ENCODE data around the gene SBF2. TPM values are rescaled to one million over a fixed set of nuclear protein-coding genes. Genes with fewer than 3 reads are reported as not detected.

The SBF2 gene
- total RNA-seq, 1 experiment from 2014 or later = 30.2 TPM

- no peak overlapping the region for H2BK120ac ChIP-seq (ENCODE audit: low read depth, low read length, poor library complexity, severe bottlenecking)
- H3K9ac ChIP-seq (ENCODE audit: extremely low read depth, insufficient read length, low read length) = no peak overlapping the region
- peaks cover 37 to 40% of the 10 kb centered on the region in 2 experiments for H3K4me1 Mint-ChIP-seq
- H3K23ac ChIP-seq (ENCODE audit: insufficient read length, low read depth, low read length) = no peak overlapping the region
- H3K27ac ChIP-seq (ENCODE audit: insufficient read length, low read depth, low read length) = no peak overlapping the region
- no peak overlapping the region for H3K56ac ChIP-seq (ENCODE audit: insufficient read length, low read depth, low read length)
- H3K4ac ChIP-seq (ENCODE audit: low read depth, low read length) = no peak overlapping the region
- H2BK20ac ChIP-seq (ENCODE audit: low read depth, low read length, poor library complexity, severe bottlenecking) = no peak overlapping the region
- H4K20me1 ChIP-seq (ENCODE audit: control insufficient read depth, insufficient read depth, insufficient read length) = no peaks in the 10 kb centered on the region
- no peaks in the 10 kb centered on the region for H3K27me3 Mint-ChIP-seq (ENCODE audit: low read depth)
- no peak overlapping the region for H2BK5ac ChIP-seq (ENCODE audit: insufficient read length, low read length)
- H3K18ac ChIP-seq (ENCODE audit: insufficient read length, low read depth, low read length) = no peak overlapping the region
- TF ChIP-seq, protein P1, sequence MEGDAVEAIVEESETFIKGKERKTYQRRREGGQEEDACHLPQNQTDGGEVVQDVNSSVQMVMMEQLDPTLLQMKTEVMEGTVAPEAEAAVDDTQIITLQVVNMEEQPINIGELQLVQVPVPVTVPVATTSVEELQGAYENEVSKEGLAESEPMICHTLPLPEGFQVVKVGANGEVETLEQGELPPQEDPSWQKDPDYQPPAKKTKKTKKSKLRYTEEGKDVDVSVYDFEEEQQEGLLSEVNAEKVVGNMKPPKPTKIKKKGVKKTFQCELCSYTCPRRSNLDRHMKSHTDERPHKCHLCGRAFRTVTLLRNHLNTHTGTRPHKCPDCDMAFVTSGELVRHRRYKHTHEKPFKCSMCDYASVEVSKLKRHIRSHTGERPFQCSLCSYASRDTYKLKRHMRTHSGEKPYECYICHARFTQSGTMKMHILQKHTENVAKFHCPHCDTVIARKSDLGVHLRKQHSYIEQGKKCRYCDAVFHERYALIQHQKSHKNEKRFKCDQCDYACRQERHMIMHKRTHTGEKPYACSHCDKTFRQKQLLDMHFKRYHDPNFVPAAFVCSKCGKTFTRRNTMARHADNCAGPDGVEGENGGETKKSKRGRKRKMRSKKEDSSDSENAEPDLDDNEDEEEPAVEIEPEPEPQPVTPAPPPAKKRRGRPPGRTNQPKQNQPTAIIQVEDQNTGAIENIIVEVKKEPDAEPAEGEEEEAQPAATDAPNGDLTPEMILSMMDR (conservative IDR thresholded peaks at IDR 0.05) = no peak
- no CpG with 5 or more reads among the region's 1 CpG for WGBS (ENCODE audit: extremely low coverage, insufficient read length, low lambda C conversion rate)
- no peak overlapping the region for H3K27ac Mint-ChIP-seq
- no peaks in the 10 kb centered on the region for H3K9me3 ChIP-seq (ENCODE audit: control insufficient read depth, low read depth, low read length)
- H3K9me3 Mint-ChIP-seq = peaks cover 0 to 4% of the 10 kb centered on the region in 2 experiments; a peak in 2 of 5 replicates
- no peak for DNase-seq
- H2AK5ac ChIP-seq (ENCODE audit: insufficient read length, low read length) = no peak overlapping the region
- no peak overlapping the region for H4K91ac ChIP-seq (ENCODE audit: insufficient read length, low read depth, low read length)
- H3K36me3 Mint-ChIP-seq (ENCODE audit: insufficient read depth in 1 of 3, low read depth in 3 of 3) = peaks cover 24 to 30% (median 26%) of the 10 kb centered on the region in 3 experiments; a peak in 6 of 7 replicates
- H3K23me2 ChIP-seq (ENCODE audit: insufficient read length, low read depth, low read length, poor library complexity, severe bottlenecking) = no peaks in the 10 kb centered on the region
- no peak overlapping the region for H4K5ac ChIP-seq (ENCODE audit: insufficient read length, low read depth, low read length)
- H3K14ac ChIP-seq (ENCODE audit: insufficient read depth, low read length) = no peak overlapping the region
- no peak overlapping the region for H2AFZ ChIP-seq (ENCODE audit: low read length)
- H3K4me2 ChIP-seq (ENCODE audit: insufficient read depth, insufficient read length, low read length) = no peak overlapping the region
- H3K4me3 Mint-ChIP-seq = no peak overlapping the region
- H2BK12ac ChIP-seq (ENCODE audit: insufficient read length, low read depth, low read length) = no peak overlapping the region
- no peaks in the 10 kb centered on the region for H3K27me3 ChIP-seq (ENCODE audit: insufficient read depth, low read length)
- H2BK15ac ChIP-seq (ENCODE audit: low read depth, low read length) = no peak overlapping the region
- H3K79me2 ChIP-seq (ENCODE audit: insufficient read depth, low read length) = no peaks in the 10 kb centered on the region
- H3T11ph ChIP-seq (ENCODE audit: low read length) = no peak overlapping the region
- H3K79me1 ChIP-seq (ENCODE audit: insufficient read depth, low read depth, low read length, poor library complexity, severe bottlenecking) = no peaks in the 10 kb centered on the region
- H4K8ac ChIP-seq (replicated peaks; ENCODE audit: insufficient read length, low read depth, low read length) = no peak overlapping the region
- H3K4me1 ChIP-seq (ENCODE audit: insufficient read depth, low read length) = no peaks in the 10 kb centered on the region; the same call in 1 of the 2 replicates
Measured at GRCh38 chr11:9980931-9981330, 313.1 kb downstream of the SBF2 start.

Measured in H9 (cell line).